HCT116 (cell line): ENCODE data around the gene CTRL. TPM values are rescaled to one million over a fixed set of nuclear protein-coding genes. Genes with fewer than 3 reads are reported as not detected.

Experiments used
- ATAC-seq: fragments of 200-7000 bp; cut with Tn5 transposase; 2 replicates; pipeline ENCODE4 v1.9.1; 2020; ENCODE audit warnings: mild to moderate bottlenecking, moderate library complexity
- BruUV-seq: library from RNA; stranded (reverse); fragments of 400-500 nt; replicated peaks from 2 replicates; lab custom pipeline; 2021; lab: Mats Ljungman, UMichigan
- CTCF ChIA-PET: fragments of 300-600 bp; sonication (Branson Sonifier 250); formaldehyde crosslinking; loops from one replicate; lab custom pipeline; 2021; ENCODE audit warnings: antibody characterized with exemption; lab: Charles Lee
- POLR2A ChIA-PET: fragments of 300-600, 350-600 bp; sonication (Branson Sonifier 250); formaldehyde crosslinking; loops from one replicate; lab custom pipeline; 2021; ENCODE audit warnings: antibody characterized with exemption; lab: Charles Lee
- RAD21 ChIA-PET, 2 experiments: fragments of 300-600 bp; sonication (Branson Sonifier 250); formaldehyde crosslinking; loops; one replicate each; lab custom pipeline; 2023; ENCODE audit warnings: low total read pairs in 2 of 2; ENCODE audit not compliant: uncharacterized antibody in 2 of 2, unreplicated experiment in 2 of 2, low non-redundant PET in 1 of 2; lab: Charles Lee
- DNase-seq: peaks from one replicate; pipeline ENCODE4 v3.0.0-alpha.2; 2010; ENCODE audit warnings: low read depth, low spot score
- H2AFZ ChIP-seq: fragments of 200-600 bp; shearing (Covaris generic), sonication (generic); 2 replicates; pipeline ENCODE4 v1.6.1; 2017; ENCODE audit warnings: low read depth, mixed run types, mixed read lengths, antibody characterized with exemption, low read length; ENCODE audit not compliant: poor library complexity, severe bottlenecking
- H3K27ac ChIP-seq: 2 replicates; pipeline ENCODE4 v1.5.1; 2012; ENCODE audit warnings: low read depth, low read length
- H3K27me3 ChIP-seq: fragments of 200-600 bp; sonication (generic); 2 replicates; pipeline ENCODE4 v1.6.1; 2016; ENCODE audit warnings: mixed run types, low read length, mixed read lengths; ENCODE audit not compliant: insufficient read depth
- H3K36me3 ChIP-seq, 2 experiments: fragments of 200-500 bp in 1 of 2; fragments of 200-600 bp in 1 of 2; sonication (Bioruptor generic) in 1 of 2; sonication (generic) in 1 of 2; 2 replicates each; pipeline versions ENCODE4 v1.5.1 to v1.6.1; 2014 to 2016; ENCODE audit warnings: low read length in 2 of 2, inconsistent platforms in 1 of 2, mixed read lengths in 1 of 2, mixed run types in 1 of 2; ENCODE audit not compliant: insufficient read depth in 2 of 2, control insufficient read depth in 1 of 2
- H3K4me1 ChIP-seq, 2 experiments: fragments of 200-600 bp in 1 of 2; sonication (generic) in 1 of 2; 2 replicates each; pipeline versions ENCODE4 v1.5.1 to v1.6.1; 2012 to 2017; ENCODE audit warnings: low read length in 2 of 2, inconsistent platforms in 1 of 2, mild to moderate bottlenecking in 1 of 2, mixed read lengths in 1 of 2, mixed run types in 1 of 2, moderate library complexity in 1 of 2; ENCODE audit not compliant: insufficient read depth in 2 of 2, control insufficient read depth in 1 of 2
- H3K4me2 ChIP-seq: fragments of 200-600 bp; sonication (generic); 2 replicates; pipeline ENCODE4 v1.6.1; 2017; ENCODE audit warnings: mixed run types, low read length, mixed read lengths
- H3K4me3 ChIP-seq, 2 experiments: fragments of 200-600 bp in 1 of 2; sonication (generic) in 1 of 2; replicated peaks in 1 of 2; 2 replicates each; pipeline ENCODE4 v1.5.1; 2011 to 2016; ENCODE audit warnings: low read length in 2 of 2, control low read depth in 1 of 2, low read depth in 1 of 2, mild to moderate bottlenecking in 1 of 2, mixed read lengths in 1 of 2, mixed run types in 1 of 2
- H3K79me2 ChIP-seq: fragments of 200-600 bp; sonication (generic); 2 replicates; pipeline ENCODE4 v1.6.1; 2017; ENCODE audit warnings: mild to moderate bottlenecking, mixed run types, low read length, moderate library complexity, mixed read lengths; ENCODE audit not compliant: insufficient read depth
- H3K9ac ChIP-seq: fragments of 200-600 bp; sonication (generic); 2 replicates; pipeline ENCODE4 v1.6.1; 2016; ENCODE audit warnings: low read length, mixed read lengths
- H3K9me2 ChIP-seq: fragments of 200-600 bp; sonication (generic), shearing (Covaris generic); 2 replicates; pipeline ENCODE4 v1.6.1; 2017; ENCODE audit warnings: mixed run types, mild to moderate bottlenecking, moderate library complexity; ENCODE audit not compliant: insufficient read depth
- H3K9me3 ChIP-seq, 2 experiments: fragments of 200-500 bp in 1 of 2; fragments of 200-600 bp in 1 of 2; sonication (Bioruptor generic) in 1 of 2; sonication (generic) in 1 of 2; 2 replicates each; pipeline ENCODE4 v1.6.1; 2014 to 2017; ENCODE audit warnings: low read length in 2 of 2, mixed read lengths in 2 of 2, inconsistent platforms in 1 of 2, low read depth in 1 of 2, mild to moderate bottlenecking in 1 of 2, mixed run types in 1 of 2, moderate library complexity in 1 of 2; ENCODE audit not compliant: control insufficient read depth in 1 of 2, insufficient read depth in 1 of 2
- H4K20me1 ChIP-seq: fragments of 200-600 bp; sonication (generic), shearing (Covaris generic); 2 replicates; pipeline ENCODE4 v1.6.1; 2017; ENCODE audit warnings: mixed run types, mild to moderate bottlenecking, moderate library complexity; ENCODE audit not compliant: insufficient read depth
- CEBPB ChIP-seq: IDR thresholded peaks from 2 replicates; pipeline ENCODE4 v1.6.1; 2012; ENCODE audit warnings: low read depth
- ELF1 ChIP-seq: IDR thresholded peaks from 2 replicates; pipeline ENCODE4 v1.6.1; 2012; ENCODE audit warnings: low read depth, borderline replicate concordance
- FOSL1 ChIP-seq: IDR thresholded peaks from 2 replicates; pipeline ENCODE4 v1.6.1; 2012; ENCODE audit warnings: low read depth
- POLR2A ChIP-seq: IDR thresholded peaks from 2 replicates; pipeline ENCODE4 v1.7.0; 2011; ENCODE audit warnings: borderline replicate concordance; ENCODE audit not compliant: insufficient read depth, insufficient read length; ENCODE audit errors: extremely low read depth
- POLR2AphosphoS5 ChIP-seq: IDR thresholded peaks from 2 replicates; pipeline ENCODE4 v1.6.1; 2011; ENCODE audit warnings: mild to moderate bottlenecking, low read depth, low read length, moderate library complexity
- RAD21 ChIP-seq: IDR thresholded peaks from 2 replicates; pipeline ENCODE4 v1.6.1; 2012; ENCODE audit warnings: low read depth, mild to moderate bottlenecking
- SP1 ChIP-seq: IDR thresholded peaks from 2 replicates; pipeline ENCODE4 v1.6.1; 2012; ENCODE audit warnings: low read depth
- TCF7L2 ChIP-seq: IDR thresholded peaks from 2 replicates; pipeline ENCODE4 v1.7.0; 2011; ENCODE audit warnings: borderline replicate concordance, inconsistent platforms; ENCODE audit not compliant: insufficient read depth, insufficient read length; ENCODE audit errors: extremely low read depth
- YY1 ChIP-seq: IDR thresholded peaks from 2 replicates; pipeline ENCODE4 v1.6.1; 2011; ENCODE audit warnings: low read length, low read depth, moderate library complexity, mild to moderate bottlenecking; ENCODE audit not compliant: insufficient replicate concordance; ENCODE audit errors: extremely low read depth
- ZFX ChIP-seq: fragments of 450-650 bp; IDR thresholded peaks from 2 replicates; pipeline ENCODE4 v1.6.1; 2017
- ZNF274 ChIP-seq: fragments of 200-500 bp; sonication (Bioruptor generic); IDR thresholded peaks from 2 replicates; pipeline ENCODE4 v1.6.1; 2014; ENCODE audit warnings: mild to moderate bottlenecking, low read depth, low read length, inconsistent platforms
- intact Hi-C: fragments of 100-400 bp; cut with micrococcal nuclease; formaldehyde crosslinking; loops from 2 replicates; pipeline ENCODE4 v1.10.0; 2022
- total RNA-seq: library from RNA; stranded (reverse); gene quantifications from one replicate; pipeline ENCODE4 v1.2.1, GENCODE V29; 2021; ENCODE audit not compliant: unreplicated experiment
- TF ChIP-seq, protein P1 (sequence below), 3 experiments: fragments of 200-600 bp in 1 of 3; sonication (generic) in 1 of 3; IDR thresholded peaks in 2 of 3; conservative IDR thresholded peaks in 1 of 3; 2 replicates each; pipeline ENCODE4 v1.5.1; 2012 to 2017; ENCODE audit warnings: low read depth in 2 of 3, low read length in 2 of 3, antibody characterized with exemption in 1 of 3, borderline replicate concordance in 1 of 3, control low read depth in 1 of 3, mild to moderate bottlenecking in 1 of 3, mixed read lengths in 1 of 3, mixed run types in 1 of 3, moderate library complexity in 1 of 3; ENCODE audit not compliant: insufficient read depth in 1 of 3
- TF ChIP-seq, protein P2 (sequence below): IDR thresholded peaks from 2 replicates; pipeline ENCODE4 v1.6.1; 2012
- TF ChIP-seq, protein P3 (sequence below): IDR thresholded peaks from 2 replicates; pipeline ENCODE4 v1.6.1; 2011; ENCODE audit warnings: mild to moderate bottlenecking, low read length, moderate library complexity; ENCODE audit not compliant: insufficient replicate concordance; ENCODE audit errors: extremely low read depth
- TF ChIP-seq, protein P4 (sequence below): IDR thresholded peaks from 2 replicates; pipeline ENCODE4 v1.6.1; 2012; ENCODE audit warnings: low read depth

CTRL gene
- total RNA-seq, 1 experiment from 2014 or later, result 3.4 TPM

DNA sequence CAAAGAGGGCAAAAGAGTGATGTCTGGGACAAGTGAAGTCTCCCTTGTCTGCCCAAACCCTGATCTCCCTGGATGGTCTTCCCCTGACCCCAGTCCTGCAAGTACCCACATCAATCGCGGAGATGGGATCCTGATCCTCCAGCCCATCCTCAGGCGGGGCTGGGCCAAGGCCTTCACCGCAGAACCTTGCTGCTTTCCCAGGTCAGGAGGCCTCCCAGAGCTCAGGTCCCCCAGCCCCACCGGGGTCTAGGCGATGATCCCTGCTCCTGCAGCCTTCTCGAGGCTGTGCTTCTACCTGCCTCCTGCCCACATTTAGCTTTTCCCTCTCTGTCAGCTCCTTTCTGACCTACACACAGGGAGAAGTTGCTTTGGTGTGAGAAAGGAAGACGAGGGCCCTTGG is 30.5 kb upstream of the CTRL start:
- peaks cover 8 to 10% of the 10 kb centered on the region in 2 experiments; a peak in 2 of 4 replicates for H3K36me3 ChIP-seq
- ATAC-seq, result no peak
- no peak for TF ChIP-seq ZNF274
- TF ChIP-seq ELF1, result no peak
- TF ChIP-seq POLR2A, result no peak
- no peak for TF ChIP-seq POLR2AphosphoS5
- no peak for TF ChIP-seq CEBPB
- TF ChIP-seq YY1, result no peak
- TF ChIP-seq ZFX, result no peak
- TF ChIP-seq, protein P1, sequence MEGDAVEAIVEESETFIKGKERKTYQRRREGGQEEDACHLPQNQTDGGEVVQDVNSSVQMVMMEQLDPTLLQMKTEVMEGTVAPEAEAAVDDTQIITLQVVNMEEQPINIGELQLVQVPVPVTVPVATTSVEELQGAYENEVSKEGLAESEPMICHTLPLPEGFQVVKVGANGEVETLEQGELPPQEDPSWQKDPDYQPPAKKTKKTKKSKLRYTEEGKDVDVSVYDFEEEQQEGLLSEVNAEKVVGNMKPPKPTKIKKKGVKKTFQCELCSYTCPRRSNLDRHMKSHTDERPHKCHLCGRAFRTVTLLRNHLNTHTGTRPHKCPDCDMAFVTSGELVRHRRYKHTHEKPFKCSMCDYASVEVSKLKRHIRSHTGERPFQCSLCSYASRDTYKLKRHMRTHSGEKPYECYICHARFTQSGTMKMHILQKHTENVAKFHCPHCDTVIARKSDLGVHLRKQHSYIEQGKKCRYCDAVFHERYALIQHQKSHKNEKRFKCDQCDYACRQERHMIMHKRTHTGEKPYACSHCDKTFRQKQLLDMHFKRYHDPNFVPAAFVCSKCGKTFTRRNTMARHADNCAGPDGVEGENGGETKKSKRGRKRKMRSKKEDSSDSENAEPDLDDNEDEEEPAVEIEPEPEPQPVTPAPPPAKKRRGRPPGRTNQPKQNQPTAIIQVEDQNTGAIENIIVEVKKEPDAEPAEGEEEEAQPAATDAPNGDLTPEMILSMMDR (IDR thresholded peaks at IDR 0.05 in 2 of 3, conservative IDR thresholded peaks at IDR 0.05 in 1 of 3; ENCODE audit: borderline replicate concordance in 1 of 3, insufficient read depth in 1 of 3, low read depth in 2 of 3, low read length in 2 of 3), result no peak
- no peak for TF ChIP-seq TCF7L2
- TF ChIP-seq, protein P2, sequence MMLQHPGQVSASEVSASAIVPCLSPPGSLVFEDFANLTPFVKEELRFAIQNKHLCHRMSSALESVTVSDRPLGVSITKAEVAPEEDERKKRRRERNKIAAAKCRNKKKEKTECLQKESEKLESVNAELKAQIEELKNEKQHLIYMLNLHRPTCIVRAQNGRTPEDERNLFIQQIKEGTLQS, result no peak
- TF ChIP-seq, protein P3, sequence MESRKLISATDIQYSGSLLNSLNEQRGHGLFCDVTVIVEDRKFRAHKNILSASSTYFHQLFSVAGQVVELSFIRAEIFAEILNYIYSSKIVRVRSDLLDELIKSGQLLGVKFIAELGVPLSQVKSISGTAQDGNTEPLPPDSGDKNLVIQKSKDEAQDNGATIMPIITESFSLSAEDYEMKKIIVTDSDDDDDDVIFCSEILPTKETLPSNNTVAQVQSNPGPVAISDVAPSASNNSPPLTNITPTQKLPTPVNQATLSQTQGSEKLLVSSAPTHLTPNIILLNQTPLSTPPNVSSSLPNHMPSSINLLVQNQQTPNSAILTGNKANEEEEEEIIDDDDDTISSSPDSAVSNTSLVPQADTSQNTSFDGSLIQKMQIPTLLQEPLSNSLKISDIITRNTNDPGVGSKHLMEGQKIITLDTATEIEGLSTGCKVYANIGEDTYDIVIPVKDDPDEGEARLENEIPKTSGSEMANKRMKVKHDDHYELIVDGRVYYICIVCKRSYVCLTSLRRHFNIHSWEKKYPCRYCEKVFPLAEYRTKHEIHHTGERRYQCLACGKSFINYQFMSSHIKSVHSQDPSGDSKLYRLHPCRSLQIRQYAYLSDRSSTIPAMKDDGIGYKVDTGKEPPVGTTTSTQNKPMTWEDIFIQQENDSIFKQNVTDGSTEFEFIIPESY, result no peak
- TF ChIP-seq FOSL1, result no peak
- TF ChIP-seq, protein P4, sequence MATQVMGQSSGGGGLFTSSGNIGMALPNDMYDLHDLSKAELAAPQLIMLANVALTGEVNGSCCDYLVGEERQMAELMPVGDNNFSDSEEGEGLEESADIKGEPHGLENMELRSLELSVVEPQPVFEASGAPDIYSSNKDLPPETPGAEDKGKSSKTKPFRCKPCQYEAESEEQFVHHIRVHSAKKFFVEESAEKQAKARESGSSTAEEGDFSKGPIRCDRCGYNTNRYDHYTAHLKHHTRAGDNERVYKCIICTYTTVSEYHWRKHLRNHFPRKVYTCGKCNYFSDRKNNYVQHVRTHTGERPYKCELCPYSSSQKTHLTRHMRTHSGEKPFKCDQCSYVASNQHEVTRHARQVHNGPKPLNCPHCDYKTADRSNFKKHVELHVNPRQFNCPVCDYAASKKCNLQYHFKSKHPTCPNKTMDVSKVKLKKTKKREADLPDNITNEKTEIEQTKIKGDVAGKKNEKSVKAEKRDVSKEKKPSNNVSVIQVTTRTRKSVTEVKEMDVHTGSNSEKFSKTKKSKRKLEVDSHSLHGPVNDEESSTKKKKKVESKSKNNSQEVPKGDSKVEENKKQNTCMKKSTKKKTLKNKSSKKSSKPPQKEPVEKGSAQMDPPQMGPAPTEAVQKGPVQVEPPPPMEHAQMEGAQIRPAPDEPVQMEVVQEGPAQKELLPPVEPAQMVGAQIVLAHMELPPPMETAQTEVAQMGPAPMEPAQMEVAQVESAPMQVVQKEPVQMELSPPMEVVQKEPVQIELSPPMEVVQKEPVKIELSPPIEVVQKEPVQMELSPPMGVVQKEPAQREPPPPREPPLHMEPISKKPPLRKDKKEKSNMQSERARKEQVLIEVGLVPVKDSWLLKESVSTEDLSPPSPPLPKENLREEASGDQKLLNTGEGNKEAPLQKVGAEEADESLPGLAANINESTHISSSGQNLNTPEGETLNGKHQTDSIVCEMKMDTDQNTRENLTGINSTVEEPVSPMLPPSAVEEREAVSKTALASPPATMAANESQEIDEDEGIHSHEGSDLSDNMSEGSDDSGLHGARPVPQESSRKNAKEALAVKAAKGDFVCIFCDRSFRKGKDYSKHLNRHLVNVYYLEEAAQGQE, result no peak
- no peak for TF ChIP-seq SP1
- no peak for TF ChIP-seq RAD21
- TF ChIP-seq, all 23 proteins: peak for 0
- Histone ChIP-seq H3K4me1 (peaks cover 15 to 16% of the 10 kb centered on the region in 2 experiments), H3K9me3 (no peaks in the 10 kb centered on the region), H3K4me2 (no peak overlapping the region), H3K27me3 (no peaks in the 10 kb centered on the region), H3K27ac (no peak overlapping the region), H2AFZ (no peak overlapping the region), H3K79me2 (peaks cover 21% of the 10 kb centered on the region; the same call in 1 of the 2 replicates), H3K4me3 (no peak overlapping the region), H3K9me2 (no peaks in the 10 kb centered on the region), H4K20me1 (no peaks in the 10 kb centered on the region), H3K9ac (no peak overlapping the region)
- intact Hi-C loops, result no loop called here
- DNase-seq, result no peak
- CTCF ChIA-PET, result no interaction called here
- BruUV-seq, result no TSS peak
- RAD21 ChIA-PET, result no interaction called here
- POLR2A ChIA-PET, result no interaction called here
